NCI-H1105 treated with DMSO at 0.1 percent for 48 hours (cell line): ENCODE data around the gene HAGH.
"Not testable (repeated sequence)": the region's sequence is repeated elsewhere in the genome, so short reads cannot be mapped to it uniquely, and the experiment has no call there.

Source experiments
- DNase-seq: peaks from one replicate; lab custom pipeline; 2025; lab: John Stamatoyannopoulos, UW

Gene HAGH

DNA sequence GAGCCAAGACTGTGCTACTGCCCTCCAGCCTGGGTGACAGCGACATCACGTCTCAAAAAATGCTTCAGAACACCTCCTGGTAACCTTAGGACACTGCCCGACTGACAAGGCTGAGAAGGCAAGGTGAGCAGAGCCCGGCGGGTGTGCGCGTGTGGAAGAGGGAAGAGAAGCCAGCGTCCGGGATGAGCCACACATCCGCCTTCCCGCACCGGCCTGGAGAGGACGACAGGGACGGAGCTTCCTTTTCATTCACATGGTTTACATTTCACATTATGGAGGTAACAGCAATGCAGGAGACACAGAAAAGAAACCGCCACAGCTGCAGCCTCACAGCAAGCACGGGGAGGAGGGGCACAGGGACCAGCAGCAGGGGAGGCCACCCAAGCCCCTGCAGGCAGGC is 16.5 kb downstream of the HAGH start:
- no peak for DNase-seq

GRCh38 chr16:1809281-1809801 is 17.3 kb downstream of the HAGH start:
- no peak for DNase-seq

DNA sequence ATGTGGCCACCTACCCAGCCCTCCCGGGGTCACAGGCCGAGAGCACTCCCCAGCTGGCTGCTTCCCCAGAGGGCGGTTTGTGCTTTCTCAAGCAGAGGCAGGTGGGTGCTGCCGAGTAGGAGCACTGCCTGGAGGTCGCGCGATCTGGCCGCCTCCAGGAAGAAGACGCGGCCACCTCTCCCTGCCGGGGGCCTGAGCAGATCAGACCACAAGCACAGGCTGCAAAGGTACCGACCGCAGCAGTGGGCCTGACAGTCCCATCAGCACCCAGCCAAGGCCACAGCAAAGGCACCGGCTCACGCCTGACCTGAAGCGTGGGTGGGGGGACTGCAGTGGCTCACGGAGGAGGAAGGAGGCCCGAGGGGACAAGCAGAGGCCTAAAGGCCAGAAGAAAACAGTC is 17.9 kb downstream of the HAGH start:
- DNase-seq: no peak

DNA sequence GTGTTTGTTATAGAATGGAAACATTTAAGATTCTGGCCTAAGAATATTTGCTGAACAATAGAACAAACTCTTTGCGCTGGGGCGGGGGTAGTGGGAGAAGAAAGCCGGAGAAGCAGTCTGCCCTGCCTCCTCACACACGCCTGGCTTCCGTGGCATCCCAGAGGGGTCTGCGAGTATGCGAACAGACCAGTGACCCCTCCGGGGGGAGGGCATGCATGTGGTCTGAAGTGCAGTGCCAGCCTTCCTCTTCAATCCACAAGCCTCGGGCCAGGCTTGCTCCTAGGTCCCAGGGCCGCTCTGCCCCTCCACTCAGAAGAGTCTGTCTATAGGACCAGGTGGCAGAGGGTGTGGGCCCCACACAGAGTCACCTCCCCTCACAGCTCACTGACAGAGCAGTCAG is 19.0 kb downstream of the HAGH start:
- DNase-seq: no peak

GRCh38 chr16:1800701-1801100 is 25.9 kb downstream of the HAGH start:
- DNase-seq: no peak

DNA sequence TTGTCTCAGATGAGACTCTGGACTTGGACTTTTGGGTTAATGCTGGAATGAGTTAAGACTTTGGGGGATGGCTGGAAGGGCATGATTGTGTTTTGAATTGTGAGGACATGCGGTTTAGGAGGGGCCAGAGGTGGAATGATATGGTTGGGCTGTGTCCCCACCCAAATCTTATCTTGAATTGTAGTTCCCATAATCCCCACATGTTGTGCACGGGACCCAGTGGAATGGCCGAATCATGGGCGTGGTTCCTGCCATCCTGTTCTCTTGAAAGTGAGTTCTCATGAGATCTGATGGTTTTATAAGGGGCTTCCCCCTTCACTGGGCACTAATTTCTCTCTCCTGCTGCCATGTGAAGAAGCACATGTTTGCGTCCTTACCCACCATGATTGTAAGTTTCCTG is 27.4 kb downstream of the HAGH start:
- DNase-seq: not testable (repeated sequence)

GRCh38 chr16:1794908-1795666 is 31.5 kb downstream of the HAGH start:
- DNase-seq: no peak

DNA sequence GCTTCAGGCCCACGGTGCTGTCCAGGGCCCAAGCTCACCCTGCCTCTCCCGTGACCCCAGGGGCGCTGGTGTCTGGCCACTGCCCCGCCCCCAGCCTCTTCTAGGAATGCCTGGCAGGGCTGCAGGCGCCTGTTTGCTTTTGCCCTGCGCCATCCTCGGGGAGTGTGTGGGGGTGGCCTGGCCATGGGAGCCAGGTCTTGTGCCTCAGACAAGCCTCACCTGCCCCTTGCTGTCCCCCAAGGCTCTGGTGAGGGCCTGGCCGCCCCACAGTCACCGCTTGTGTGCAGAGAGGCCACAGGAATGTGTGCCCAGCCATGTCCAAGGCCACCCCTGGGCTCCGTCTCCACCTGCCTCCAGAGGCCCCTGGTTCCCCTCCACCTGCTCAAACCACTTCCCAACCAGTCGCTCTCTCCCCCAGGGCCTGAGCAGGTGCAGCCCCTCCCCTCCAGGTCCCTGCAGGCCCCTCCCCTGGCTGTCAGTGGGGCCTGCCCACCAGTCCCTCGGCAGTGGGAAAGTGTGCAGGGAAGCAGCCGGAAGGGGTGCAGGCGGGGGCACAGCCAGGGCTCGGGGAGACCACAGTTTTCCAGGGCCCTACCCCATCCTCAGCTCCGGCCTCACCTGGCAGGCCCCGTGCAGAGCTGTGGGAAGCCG is 32.3 kb downstream of the HAGH start:
- DNase-seq: no peak

DNA sequence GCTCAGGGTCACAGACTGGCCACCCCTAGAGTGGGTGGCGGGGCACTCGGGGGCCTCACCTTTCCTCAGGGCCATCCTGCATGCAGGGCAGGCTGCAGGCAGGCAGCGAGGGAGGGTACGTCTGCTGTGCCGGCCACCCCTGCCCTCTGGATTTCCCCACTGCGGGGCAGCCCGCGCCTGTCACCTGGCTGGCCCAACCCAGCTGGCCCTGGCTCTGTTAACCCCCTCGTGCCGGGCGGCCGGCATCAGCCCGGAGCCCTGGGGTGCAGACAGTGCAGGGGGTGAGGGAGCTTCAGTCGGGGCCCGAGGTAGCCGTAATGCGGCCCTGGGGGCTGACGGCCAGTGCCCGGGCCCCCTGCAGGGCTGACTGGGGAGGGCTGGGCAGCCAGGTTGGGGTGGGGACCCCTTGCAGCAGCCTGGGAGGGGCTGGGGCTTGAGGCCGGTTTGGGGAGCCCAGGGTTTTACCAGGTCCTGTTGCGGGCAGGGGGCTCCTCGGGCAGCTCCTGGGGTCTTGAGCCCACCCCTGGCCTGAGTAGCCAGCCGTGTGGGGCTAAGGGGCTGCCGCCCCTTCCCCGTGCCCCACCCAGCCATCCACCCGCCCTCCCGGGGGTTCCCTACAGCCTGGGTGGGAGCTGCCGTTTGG is 32.9 kb downstream of the HAGH start, which contains the start of gene IGFALS:
Gene IGFALS, minus strand, starts transcription at position 128 of the 643 bp plus-strand sequence. Its CDS starts 53 bp downstream, at position 75.
- no peak for DNase-seq

GRCh38 chr16:1792836-1793577 is 33.6 kb downstream of the HAGH start:
- DNase-seq: no peak

- no peak for DNase-seq
Observed at GRCh38 chr16:1791943-1792812, 34.4 kb downstream of the HAGH start.

DNA sequence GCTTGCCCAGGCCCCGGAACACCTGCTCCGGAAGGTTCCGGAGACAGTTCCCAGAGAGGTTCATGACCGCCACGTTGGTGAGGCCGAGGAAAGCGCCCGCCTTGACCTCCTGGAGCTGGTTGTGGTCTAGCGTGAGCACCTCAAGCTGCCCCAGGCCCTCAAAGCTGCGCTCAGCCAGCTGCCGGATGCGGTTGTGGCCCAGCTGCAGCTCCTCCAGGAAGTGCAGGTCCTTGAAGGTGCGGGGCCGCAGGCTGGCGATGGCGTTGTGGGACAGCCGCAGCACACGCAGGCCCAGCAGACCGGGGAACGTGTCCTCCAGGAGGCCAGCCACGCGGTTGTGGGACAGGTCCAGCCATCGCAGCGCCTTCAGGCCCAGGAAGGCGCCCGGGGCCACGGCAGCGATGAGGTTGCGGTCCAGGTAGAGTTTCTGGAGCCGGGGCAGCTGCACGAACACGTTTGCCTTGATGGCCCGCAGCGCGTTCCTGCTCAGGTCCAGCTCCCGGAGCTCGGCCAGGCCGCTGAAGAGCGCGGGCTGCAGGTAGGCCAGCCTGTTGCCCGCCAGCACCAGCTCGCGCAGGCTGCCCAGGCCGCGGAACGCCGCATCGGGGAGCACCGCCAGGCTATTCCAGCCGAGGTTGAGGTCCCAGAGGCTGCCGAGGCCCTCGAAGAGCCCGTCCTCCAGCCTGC is 35.2 kb downstream of the HAGH start:
- DNase-seq: no peak

GRCh38 chr16:1790611-1791255 is 35.9 kb downstream of the HAGH start:
- no peak for DNase-seq

GRCh38 chr16:1790261-1790610 is 36.4 kb downstream of the HAGH start:
- no peak for DNase-seq

DNA sequence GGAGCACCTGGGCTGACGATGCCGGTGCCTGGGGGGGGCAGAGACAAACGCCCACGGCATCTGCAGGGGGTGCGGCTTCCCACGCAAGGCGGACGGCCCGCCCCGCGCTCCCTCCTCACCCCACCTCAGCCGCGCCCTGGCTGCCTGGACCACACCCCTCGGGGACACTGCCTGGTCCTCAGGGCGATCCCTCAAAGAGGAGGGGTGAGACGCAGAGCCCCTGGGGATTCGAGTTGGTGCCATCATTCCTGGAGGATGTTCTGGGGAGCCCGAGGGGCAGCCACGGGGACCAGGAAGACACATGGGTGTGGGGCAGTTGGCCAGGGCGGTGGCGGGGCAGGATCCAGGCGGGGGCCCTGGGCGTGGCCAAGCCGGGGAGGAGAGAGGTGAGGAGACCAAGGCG is 37.0 kb downstream of the HAGH start:
- no peak for DNase-seq

GRCh38 chr16:1788708-1789100 is 37.9 kb downstream of the HAGH start:
- no peak for DNase-seq

GRCh38 chr16:1788095-1788707 is 38.4 kb downstream of the HAGH start:
- no peak for DNase-seq

- no peak for DNase-seq
Observed at GRCh38 chr16:1787322-1788094, 39.1 kb downstream of the HAGH start.

DNA sequence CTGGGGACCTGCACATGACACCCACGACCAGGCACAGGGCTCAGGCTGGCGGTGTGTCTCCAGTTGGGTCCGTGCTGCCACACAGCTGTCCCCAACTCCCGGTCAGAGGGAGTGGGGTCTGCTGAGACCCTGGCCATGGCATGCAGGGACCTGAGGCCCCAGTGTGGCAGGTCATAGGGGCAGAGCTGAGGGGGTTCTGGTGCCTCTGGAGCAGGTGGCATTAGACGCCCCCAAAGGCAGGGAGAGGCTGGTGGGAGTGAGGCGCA is 39.6 kb downstream of the HAGH start:
- no peak for DNase-seq
